CD4-positive, alpha-beta T cell (primary cell): ENCODE data around the gene ZBTB22. TPM values are rescaled to one million over a fixed set of nuclear protein-coding genes. Genes with fewer than 3 reads are reported as not detected.
A peak's percentile ranks its signal among the peaks of the same experiment; 100 is the strongest.

ENCODE experiments used
- ATAC-seq: fragments of 200-7000 bp; cut with Tn5 transposase; one replicate; pipeline ENCODE4 v1.10.0; 2022; ENCODE audit warnings: mild to moderate bottlenecking; ENCODE audit not compliant: poor library complexity
- CTCF ChIA-PET: fragments of 350-600 bp; sonication (Branson Sonifier 250); formaldehyde crosslinking; loops from one replicate; lab custom pipeline; 2021; ENCODE audit warnings: antibody characterized with exemption, inconsistent platforms; lab: Charles Lee
- POLR2A ChIA-PET: fragments of 350-600 bp; sonication (Branson Sonifier 250); formaldehyde crosslinking; loops from one replicate; lab custom pipeline; 2021; ENCODE audit warnings: antibody characterized with exemption, inconsistent platforms; lab: Charles Lee
- DNase-seq, 14 experiments: peaks; one replicate each; pipeline ENCODE4 v3.0.0-alpha.2; 2013 to 2020; ENCODE audit warnings: mixed read lengths in 2 of 14
- H3K27ac ChIP-seq, 2 donors: one replicate each; pipeline versions ENCODE4 v1.5.1 to v1.7.0; 2013; ENCODE audit warnings: low read length in 2 of 2, low read depth in 1 of 2, mild to moderate bottlenecking in 1 of 2
- H3K27me3 ChIP-seq, 2 experiments: 1 replicate in 1 of 2; 2 replicates in 1 of 2; pipeline versions ENCODE4 v1.6.1 to v1.7.0; 2013; ENCODE audit warnings: low read length in 2 of 2, control low read depth in 1 of 2, mild to moderate bottlenecking in 1 of 2, moderate library complexity in 1 of 2; ENCODE audit not compliant: insufficient read depth in 2 of 2, control insufficient read depth in 1 of 2
- H3K36me3 ChIP-seq: one replicate; pipeline ENCODE4 v1.6.1; 2013; ENCODE audit warnings: low read length, control low read depth; ENCODE audit not compliant: insufficient read depth
- H3K4me1 ChIP-seq: one replicate; pipeline ENCODE4 v1.6.1; 2013; ENCODE audit warnings: low read length, control low read depth; ENCODE audit not compliant: insufficient read depth
- H3K4me3 ChIP-seq: one replicate; pipeline ENCODE4 v1.5.1; 2013; ENCODE audit warnings: mild to moderate bottlenecking, low read length, moderate library complexity
- H3K9me3 ChIP-seq, 2 experiments: 1 replicate in 1 of 2; 2 replicates in 1 of 2; pipeline versions ENCODE4 v1.6.1 to v1.7.0; 2013; ENCODE audit warnings: low read length in 2 of 2, mild to moderate bottlenecking in 2 of 2, control low read depth in 1 of 2, moderate library complexity in 1 of 2; ENCODE audit not compliant: control insufficient read depth in 1 of 2, insufficient read depth in 1 of 2
- H3K27ac Mint-ChIP-seq: one replicate; pipeline ENCODE4 v1.8.0; 2020; ENCODE audit warnings: mixed read lengths
- H3K27me3 Mint-ChIP-seq: one replicate; pipeline ENCODE4 v1.8.0; 2021; ENCODE audit warnings: mixed read lengths
- H3K36me3 Mint-ChIP-seq: one replicate; pipeline ENCODE4 v1.8.0; 2021; ENCODE audit warnings: low read depth, mixed read lengths
- H3K4me1 Mint-ChIP-seq: one replicate; pipeline ENCODE4 v1.8.0; 2021; ENCODE audit warnings: low read depth, mixed read lengths
- H3K4me3 Mint-ChIP-seq: one replicate; pipeline ENCODE4 v1.8.0; 2020; ENCODE audit warnings: mild to moderate bottlenecking, mixed read lengths
- H3K9me3 Mint-ChIP-seq: one replicate; pipeline ENCODE4 v1.8.0; 2020; ENCODE audit warnings: mixed read lengths
- intact Hi-C, 2 experiments: fragments of 100-400 bp; cut with DNase I in 1 of 2; cut with micrococcal nuclease in 1 of 2; formaldehyde crosslinking; loops; one replicate each; pipeline versions ENCODE4 v1.15.1 to v1.9.0; 2023 to 2025; cut with DNase I, micrococcal nuclease
- total RNA-seq, 174 experiments: library from RNA in 2 of 174; stranded (reverse) in 2 of 174; gene quantifications; one replicate each; pipeline ENCODE4 v1.2.3 and lab custom pipeline; 2021 to 2026
- TF ChIP-seq, protein P1 (sequence below): fragments of 200-600 bp; IDR thresholded peaks from one replicate; pipeline ENCODE4 v1.8.0; 2022; ENCODE audit warnings: antibody characterized with exemption, mild to moderate bottlenecking

The ZBTB22 gene
- total RNA-seq, 2 experiments from 2014 or later, result 11.6 to 13.6 TPM

DNA sequence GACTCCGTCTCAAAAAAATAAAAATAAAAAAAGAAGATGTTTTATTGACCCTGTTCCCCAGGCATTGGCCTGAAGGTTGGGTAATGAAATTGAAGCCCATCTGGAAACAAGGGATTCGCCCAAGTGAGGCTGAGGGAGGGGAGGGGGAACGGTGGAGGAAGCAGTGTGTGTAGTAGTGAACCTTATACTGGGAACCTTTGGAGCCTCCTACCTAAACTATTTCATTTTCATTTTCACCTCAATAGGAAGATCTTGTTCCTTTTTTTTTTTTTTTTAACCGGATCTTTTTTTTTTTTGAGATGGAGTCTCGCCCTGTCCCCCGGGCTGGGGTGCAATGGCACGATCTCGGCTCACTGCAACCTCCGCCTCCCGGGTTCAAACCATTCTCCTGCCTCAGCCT is 13.2 kb upstream of the ZBTB22 start:
- Mint-ChIP-seq H3K9me3 (no peaks in the 10 kb centered on the region), H3K27me3 (no peaks in the 10 kb centered on the region), H3K4me3 (no peak overlapping the region), H3K36me3 (no peaks in the 10 kb centered on the region), H3K27ac (no peak overlapping the region), H3K4me1 (peaks cover 4% of the 10 kb centered on the region)
- ATAC-seq (no peak), DNase-seq (no peak)
- POLR2A ChIA-PET, result interaction anchor here (1.0 kb wide), 1 partner anchor 13 kb away, joined by 3 read pairs; no protein-coding TSS in a partner anchor
- Histone ChIP-seq H3K27me3 (no peaks in the 10 kb centered on the region), H3K4me3 (no peak overlapping the region), H3K4me1 (peaks cover 7% of the 10 kb centered on the region), H3K9me3 (no peaks in the 10 kb centered on the region), H3K27ac (no peak overlapping the region), H3K36me3 (no peaks in the 10 kb centered on the region)
- intact Hi-C loops, result no loop called here
- TF ChIP-seq, protein P1, sequence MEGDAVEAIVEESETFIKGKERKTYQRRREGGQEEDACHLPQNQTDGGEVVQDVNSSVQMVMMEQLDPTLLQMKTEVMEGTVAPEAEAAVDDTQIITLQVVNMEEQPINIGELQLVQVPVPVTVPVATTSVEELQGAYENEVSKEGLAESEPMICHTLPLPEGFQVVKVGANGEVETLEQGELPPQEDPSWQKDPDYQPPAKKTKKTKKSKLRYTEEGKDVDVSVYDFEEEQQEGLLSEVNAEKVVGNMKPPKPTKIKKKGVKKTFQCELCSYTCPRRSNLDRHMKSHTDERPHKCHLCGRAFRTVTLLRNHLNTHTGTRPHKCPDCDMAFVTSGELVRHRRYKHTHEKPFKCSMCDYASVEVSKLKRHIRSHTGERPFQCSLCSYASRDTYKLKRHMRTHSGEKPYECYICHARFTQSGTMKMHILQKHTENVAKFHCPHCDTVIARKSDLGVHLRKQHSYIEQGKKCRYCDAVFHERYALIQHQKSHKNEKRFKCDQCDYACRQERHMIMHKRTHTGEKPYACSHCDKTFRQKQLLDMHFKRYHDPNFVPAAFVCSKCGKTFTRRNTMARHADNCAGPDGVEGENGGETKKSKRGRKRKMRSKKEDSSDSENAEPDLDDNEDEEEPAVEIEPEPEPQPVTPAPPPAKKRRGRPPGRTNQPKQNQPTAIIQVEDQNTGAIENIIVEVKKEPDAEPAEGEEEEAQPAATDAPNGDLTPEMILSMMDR, result no peak
- CTCF ChIA-PET, result no interaction called here

DNA sequence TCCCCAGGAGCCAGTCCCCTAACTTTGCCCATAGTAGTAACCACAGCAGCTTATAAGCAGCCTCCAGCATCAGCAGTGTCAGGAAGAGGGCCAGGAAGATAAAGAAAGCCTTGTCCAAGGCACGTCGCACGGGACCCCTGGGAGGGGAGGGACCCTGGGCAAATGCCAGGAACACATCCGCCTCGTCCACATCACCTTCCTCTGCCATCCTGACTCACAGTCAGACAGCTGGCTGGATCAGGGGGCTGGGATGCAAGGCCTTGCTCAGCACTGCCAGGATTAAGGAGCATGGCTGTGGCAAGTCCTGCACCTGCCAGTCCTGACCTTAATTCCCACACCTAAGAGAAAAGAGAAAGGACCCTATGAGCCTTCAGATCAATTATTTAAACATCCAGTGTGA is 11.5 kb upstream of the ZBTB22 start:
- ATAC-seq (no peak), DNase-seq (no peak)
- Mint-ChIP-seq H3K9me3 (no peaks in the 10 kb centered on the region), H3K27me3 (no peaks in the 10 kb centered on the region), H3K36me3 (no peaks in the 10 kb centered on the region), H3K27ac (no peak overlapping the region), H3K4me3 (no peak overlapping the region), H3K4me1 (peaks cover 3% of the 10 kb centered on the region)
- TF ChIP-seq, protein P1, result no peak
- no peaks in the 10 kb centered on the region for H3K36me3 ChIP-seq
- no peak overlapping the region for H3K27ac ChIP-seq
- CTCF ChIA-PET, result no interaction called here
- no peaks in the 10 kb centered on the region for H3K27me3 ChIP-seq
- peaks cover 1% of the 10 kb centered on the region for H3K4me1 ChIP-seq
- intact Hi-C loops, result no loop called here
- no peaks in the 10 kb centered on the region for H3K9me3 ChIP-seq
- POLR2A ChIA-PET, result interaction anchor here (0.6 to 1.5 kb wide), 2 partner anchors 11 to 15 kb away, joined by 3 to 7 read pairs; partner anchors contain the start of gene ZBTB22
- no peak overlapping the region for H3K4me3 ChIP-seq

DNA sequence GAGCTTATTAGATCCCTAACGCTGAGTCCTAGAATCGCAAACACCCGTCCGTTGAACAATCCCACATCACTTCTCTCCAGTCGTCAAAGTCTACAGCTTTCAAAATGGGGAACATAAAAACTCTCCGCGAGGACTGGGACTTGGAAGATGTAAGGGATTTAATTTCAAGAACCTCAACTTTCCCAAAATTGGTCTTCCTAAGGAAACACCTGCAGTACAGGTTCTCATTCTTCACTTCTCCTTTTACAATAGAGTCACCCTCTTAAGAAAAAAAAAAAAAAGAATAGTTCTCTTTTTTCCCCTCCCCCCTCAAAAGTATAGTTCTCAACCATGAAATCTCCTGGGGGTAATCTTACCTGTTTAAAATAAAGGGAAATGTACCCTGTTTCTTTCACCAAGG is 6.6 kb upstream of the ZBTB22 start:
- H3K27me3 ChIP-seq, result no peaks in the 10 kb centered on the region
- no peak for ATAC-seq
- H3K4me1 ChIP-seq, result peaks cover 39% of the 10 kb centered on the region
- H3K27ac ChIP-seq, result peak overlapping the region in 1 of 2 donors; percentile 92
- H3K4me3 Mint-ChIP-seq, result peak overlapping the region; percentile 100
- peaks cover 27% of the 10 kb centered on the region for H3K36me3 ChIP-seq
- no peaks in the 10 kb centered on the region for H3K27me3 Mint-ChIP-seq
- no peak for DNase-seq
- ChIA-PET CTCF (interaction anchor here (0.7 kb wide), 1 partner anchor 43 kb away, joined by 3 read pairs; no protein-coding TSS in a partner anchor), POLR2A (no interaction called here)
- H3K27ac Mint-ChIP-seq, result peak overlapping the region; percentile 96
- TF ChIP-seq, protein P1, result no peak
- peaks cover 43% of the 10 kb centered on the region for H3K36me3 Mint-ChIP-seq
- no peaks in the 10 kb centered on the region for H3K9me3 ChIP-seq
- intact Hi-C loops, result no loop called here
- H3K4me3 ChIP-seq, result peak overlapping the region; percentile 96
- H3K9me3 Mint-ChIP-seq, result no peaks in the 10 kb centered on the region
- H3K4me1 Mint-ChIP-seq, result peaks cover 52% of the 10 kb centered on the region
